Activated T-cell treated with anti-CD3 and anti-CD28 coated beads for 24 hours (primary cell): ENCODE data around the gene WNT7B.

Source experiments
- DNase-seq: peaks from one replicate; pipeline ENCODE4 v3.0.0-alpha.2; 2020; ENCODE audit warnings: low read depth

WNT7B gene

GRCh38 chr22:45971408-45972028 is 5.4 kb downstream of the WNT7B start:
- no peak for DNase-seq

DNA sequence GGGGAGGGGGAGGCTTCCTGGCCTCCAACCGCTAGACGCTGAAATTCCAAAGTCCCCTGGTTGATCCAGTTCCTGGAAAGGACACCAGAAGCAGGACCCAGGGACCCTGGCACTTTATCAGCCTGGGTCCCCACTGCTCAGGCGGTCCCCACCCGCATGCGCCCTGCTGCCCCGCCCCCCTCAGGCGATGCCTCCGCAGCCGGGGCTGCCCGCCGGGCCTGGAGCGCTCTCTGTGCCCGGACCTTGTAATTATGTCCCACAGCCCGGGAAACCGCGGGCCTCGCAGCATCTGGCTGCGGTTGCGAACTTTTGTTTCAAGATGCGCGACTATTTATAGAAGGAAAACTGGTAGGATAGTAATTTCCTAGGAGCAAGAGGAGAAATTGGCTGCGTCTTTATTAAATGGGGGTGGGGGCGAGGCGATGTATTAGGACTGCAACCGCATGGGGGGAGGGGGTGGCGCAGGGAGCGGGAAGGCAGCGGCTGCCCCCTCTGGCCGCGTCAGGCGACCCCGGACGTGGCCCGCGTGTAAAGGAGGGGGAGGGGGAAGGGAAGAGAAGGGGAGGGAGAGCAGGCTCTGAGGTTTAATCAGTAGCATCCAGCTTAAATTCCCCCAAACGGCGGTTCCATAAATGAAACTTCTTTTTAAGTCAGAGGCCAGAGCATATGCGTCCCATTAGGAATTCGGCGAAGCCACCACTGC is 6.1 kb downstream of the WNT7B start:
- DNase-seq = no peak

- DNase-seq = no peak
Observed at GRCh38 chr22:45969801-45970470, 7.0 kb downstream of the WNT7B start.

GRCh38 chr22:45969414-45969799 is 7.6 kb downstream of the WNT7B start:
- no peak for DNase-seq

- no peak for DNase-seq
Observed at GRCh38 chr22:45968751-45969413, 8.1 kb downstream of the WNT7B start.

GRCh38 chr22:45968003-45968650 is 8.8 kb downstream of the WNT7B start:
- DNase-seq = no peak

GRCh38 chr22:45966895-45967365 is 10.0 kb downstream of the WNT7B start:
- DNase-seq = no peak

DNA sequence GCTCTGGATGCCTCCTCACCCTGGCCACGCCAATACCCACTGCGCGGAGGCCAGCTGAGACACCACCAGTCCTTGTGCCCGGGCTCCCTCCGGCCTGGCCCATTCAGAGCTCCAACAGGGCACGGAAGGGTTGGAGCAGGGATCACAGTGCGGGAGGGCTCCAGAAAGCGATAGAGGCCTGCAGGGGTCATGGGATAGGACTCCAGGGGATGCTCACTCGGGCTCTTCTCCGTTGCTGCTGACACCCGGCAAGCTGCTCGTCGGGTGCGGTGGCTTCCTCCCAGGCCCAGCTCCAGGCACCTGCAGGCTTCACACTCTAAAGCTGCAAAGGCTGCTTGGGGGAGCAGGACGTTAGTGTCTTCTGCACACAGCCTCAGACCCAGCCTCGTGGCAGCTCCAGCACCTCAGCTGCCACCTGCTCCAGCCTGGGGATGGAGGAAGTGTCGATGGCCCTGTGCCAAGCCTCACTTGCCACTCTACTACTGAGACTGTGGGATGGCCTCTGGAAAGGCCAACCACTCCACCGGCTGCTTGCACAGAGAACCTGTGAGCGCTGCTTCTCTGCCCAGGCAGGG is 10.6 kb downstream of the WNT7B start:
- no peak for DNase-seq

DNA sequence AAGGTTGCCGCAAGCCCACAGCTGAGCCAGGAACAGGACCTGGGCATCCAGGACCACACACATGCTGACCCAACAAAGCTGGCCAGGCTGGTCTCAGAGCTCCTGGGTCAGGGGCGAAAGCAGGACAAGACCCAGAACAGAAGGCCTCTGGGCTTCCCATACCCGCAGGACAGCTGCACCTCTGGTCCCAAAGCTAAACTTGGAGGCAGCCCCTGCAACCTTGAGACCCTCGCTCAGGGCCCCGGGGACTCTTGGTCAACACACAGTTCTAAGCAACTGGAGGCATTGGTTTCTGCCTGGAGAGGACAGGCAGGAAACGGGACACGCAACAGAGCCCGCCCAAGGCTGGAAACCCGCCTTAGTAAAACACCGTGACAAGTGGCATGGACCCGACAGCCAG is 11.4 kb downstream of the WNT7B start:
- no peak for DNase-seq

- no peak for DNase-seq
Observed at GRCh38 chr22:45964926-45965527, 11.9 kb downstream of the WNT7B start.

GRCh38 chr22:45964372-45964771 is 12.6 kb downstream of the WNT7B start:
- DNase-seq = no peak

DNA sequence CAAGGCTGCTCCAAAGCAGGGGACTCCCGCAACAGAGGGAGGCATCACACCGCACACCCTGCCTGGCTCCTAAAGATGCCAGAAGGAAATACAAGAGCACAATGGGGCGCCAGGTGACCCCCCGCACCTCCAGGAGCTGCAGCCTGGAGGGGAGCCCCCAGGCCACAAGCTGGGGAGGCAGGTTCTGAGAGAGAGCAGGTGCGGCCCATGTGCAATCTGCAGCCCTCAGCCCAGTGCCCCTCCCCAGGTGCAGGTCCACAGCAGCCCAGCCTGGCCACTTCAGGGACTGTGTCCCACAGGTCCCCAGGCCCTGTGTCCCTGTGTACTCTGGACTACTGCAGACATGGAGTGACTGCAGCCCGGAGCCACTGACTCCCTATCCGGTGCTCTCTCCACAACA is 13.1 kb downstream of the WNT7B start:
- no peak for DNase-seq

- no peak for DNase-seq
Observed at GRCh38 chr22:45962756-45963324, 14.1 kb downstream of the WNT7B start.

GRCh38 chr22:45962434-45962718 is 14.6 kb downstream of the WNT7B start:
- no peak for DNase-seq

GRCh38 chr22:45961679-45962433 is 15.1 kb downstream of the WNT7B start:
- DNase-seq = no peak

DNA sequence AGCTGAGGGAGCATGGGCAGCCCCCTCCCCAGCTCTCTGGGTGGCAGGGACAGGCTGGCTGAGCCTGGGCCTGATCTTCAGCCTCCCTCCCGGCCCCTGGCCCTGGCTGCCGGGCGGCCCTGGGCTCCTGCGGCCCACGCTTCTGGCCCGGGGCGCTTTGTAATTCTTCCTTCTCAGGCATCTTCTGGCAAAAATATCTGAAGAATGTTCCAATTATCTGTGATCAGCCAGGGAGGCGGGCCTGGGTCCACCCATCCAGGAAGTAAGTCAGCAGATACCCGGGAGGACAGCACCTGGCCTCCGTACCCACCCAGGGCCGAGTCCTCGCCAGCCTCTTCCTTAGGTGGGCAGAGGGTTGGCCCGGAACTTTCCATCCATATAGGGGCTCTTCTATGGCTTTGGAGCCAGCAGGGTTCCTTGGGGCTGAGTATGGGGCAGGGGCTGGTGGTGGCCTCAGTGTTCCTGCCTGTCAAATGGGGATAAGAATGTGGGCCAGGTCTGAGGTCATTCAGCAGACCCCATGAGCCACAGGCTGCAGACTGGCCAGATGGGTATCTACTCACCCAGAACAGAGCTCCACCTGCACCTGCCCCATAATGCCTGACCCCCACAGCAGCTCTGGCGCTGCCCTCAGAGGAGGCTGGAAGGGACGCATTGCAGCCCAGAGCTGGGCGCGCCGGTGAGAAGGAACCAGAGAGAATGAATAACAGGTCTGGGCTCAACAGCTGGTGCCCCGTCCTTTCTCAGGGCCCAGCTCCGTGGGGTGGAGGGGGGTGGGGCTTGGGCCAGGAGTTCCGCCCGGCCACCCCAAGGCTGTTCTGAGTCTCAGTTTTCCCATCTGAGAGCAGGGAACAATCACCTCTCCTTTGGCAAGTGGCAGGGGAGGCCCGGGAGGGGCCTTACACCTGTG is 16.2 kb downstream of the WNT7B start:
- DNase-seq = no peak

- no peak for DNase-seq
Observed at GRCh38 chr22:45959719-45960476, 17.1 kb downstream of the WNT7B start.

DNA sequence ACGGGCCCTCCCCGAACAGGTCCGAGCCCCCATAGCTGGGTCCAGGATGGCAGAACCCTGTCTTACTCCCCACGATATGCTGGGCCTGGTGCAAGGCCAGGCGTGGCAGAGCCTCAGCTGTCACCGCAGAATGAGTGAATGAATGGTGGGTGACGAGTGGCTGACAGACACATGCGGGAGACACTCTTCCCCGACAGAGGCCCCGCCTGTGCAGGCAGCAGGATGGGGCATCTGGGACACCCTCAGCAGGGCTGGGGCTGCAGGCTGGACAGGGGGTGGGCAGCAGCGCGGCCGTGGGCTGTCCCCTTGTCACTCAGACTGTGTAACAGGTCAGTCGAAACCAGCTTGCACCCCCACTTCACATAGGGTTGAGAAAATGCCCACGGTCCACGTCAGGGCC is 18.0 kb downstream of the WNT7B start:
- DNase-seq = no peak

- DNase-seq = no peak
Observed at GRCh38 chr22:45957826-45958225, 19.1 kb downstream of the WNT7B start.
